GM15510 (cell line): Measurements from ENCODE around the gene ZDHHC16.
A peak's percentile ranks its signal among the peaks of the same experiment; 100 is the strongest.

Experiments
- POLR2A ChIP-seq: IDR thresholded peaks from 3 replicates; pipeline ENCODE4 v1.6.1; 2011; ENCODE audit warnings: borderline replicate concordance; ENCODE audit not compliant: insufficient read length; ENCODE audit errors: extremely low read depth

Gene ZDHHC16

GRCh38 chr10:97494863-97495506 lies 49.0 kb downstream of the ZDHHC16 start:
- no peak for TF ChIP-seq POLR2A

- TF ChIP-seq POLR2A = no peak
These were observed 51.6 kb downstream of the ZDHHC16 start for GRCh38 chr10:97497572-97498075.

GRCh38 chr10:97498076-97498840 lies 52.3 kb downstream of the ZDHHC16 start, which contains the start of gene MMS19:
MMS19 (minus strand) TSS chr10:97498422; CDS start chr10:97498384, 38 bp downstream.
- peak; percentile 76 for TF ChIP-seq POLR2A

GRCh38 chr10:97498841-97499560 lies 53.0 kb downstream of the ZDHHC16 start, which contains the start of gene UBTD1:
UBTD1 (plus strand) TSS chr10:97498924; CDS start chr10:97499204, 280 bp downstream.
- TF ChIP-seq POLR2A = no peak

- TF ChIP-seq POLR2A = no peak
These were observed 53.8 kb downstream of the ZDHHC16 start for GRCh38 chr10:97499561-97500296.

GRCh38 chr10:97500297-97500575 lies 54.3 kb downstream of the ZDHHC16 start:
- TF ChIP-seq POLR2A = no peak

- no peak for TF ChIP-seq POLR2A
These were observed 56.9 kb downstream of the ZDHHC16 start for GRCh38 chr10:97502916-97503315.

- TF ChIP-seq POLR2A = no peak
These were observed 57.4 kb downstream of the ZDHHC16 start for GRCh38 chr10:97503406-97503805.

- no peak for TF ChIP-seq POLR2A
These were observed 59.2 kb downstream of the ZDHHC16 start for GRCh38 chr10:97505152-97505551.

GRCh38 chr10:97506199-97506991 lies 60.4 kb downstream of the ZDHHC16 start:
- no peak for TF ChIP-seq POLR2A
